ENCODE measurements around the gene HOXA9. TPM values are rescaled to one million over a fixed set of nuclear protein-coding genes. Genes with fewer than 3 reads are reported as not detected.

The HOXA9 gene
- total RNA-seq, 1 donor from 2014 or later: not detected

- intact Hi-C loops (cut with micrococcal nuclease): no loop called here
Measured at GRCh38 chr7:27145165-27145913, 20.0 kb downstream of the HOXA9 start.

DNA sequence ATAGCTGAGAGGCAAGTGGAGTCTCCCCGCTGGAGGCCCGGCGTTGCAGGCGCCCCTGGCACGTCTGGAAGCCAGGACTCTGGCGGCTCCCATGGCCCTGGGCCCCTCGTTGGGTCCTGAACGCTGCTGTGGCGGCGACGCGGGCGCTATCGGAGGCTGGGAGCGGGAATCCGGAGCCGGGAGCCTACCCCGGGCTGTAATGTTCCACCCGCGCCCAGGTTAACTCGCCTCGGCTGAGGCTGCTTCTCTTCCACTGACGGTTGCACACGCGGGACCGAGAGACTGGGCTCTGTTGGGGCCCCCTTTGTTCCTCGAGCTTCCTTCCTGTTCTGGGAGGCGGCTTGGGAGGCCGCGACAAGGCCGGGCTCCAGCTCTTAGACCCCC is 20.6 kb downstream of the HOXA9 start:
- intact Hi-C loops (cut with micrococcal nuclease): no loop called here

DNA sequence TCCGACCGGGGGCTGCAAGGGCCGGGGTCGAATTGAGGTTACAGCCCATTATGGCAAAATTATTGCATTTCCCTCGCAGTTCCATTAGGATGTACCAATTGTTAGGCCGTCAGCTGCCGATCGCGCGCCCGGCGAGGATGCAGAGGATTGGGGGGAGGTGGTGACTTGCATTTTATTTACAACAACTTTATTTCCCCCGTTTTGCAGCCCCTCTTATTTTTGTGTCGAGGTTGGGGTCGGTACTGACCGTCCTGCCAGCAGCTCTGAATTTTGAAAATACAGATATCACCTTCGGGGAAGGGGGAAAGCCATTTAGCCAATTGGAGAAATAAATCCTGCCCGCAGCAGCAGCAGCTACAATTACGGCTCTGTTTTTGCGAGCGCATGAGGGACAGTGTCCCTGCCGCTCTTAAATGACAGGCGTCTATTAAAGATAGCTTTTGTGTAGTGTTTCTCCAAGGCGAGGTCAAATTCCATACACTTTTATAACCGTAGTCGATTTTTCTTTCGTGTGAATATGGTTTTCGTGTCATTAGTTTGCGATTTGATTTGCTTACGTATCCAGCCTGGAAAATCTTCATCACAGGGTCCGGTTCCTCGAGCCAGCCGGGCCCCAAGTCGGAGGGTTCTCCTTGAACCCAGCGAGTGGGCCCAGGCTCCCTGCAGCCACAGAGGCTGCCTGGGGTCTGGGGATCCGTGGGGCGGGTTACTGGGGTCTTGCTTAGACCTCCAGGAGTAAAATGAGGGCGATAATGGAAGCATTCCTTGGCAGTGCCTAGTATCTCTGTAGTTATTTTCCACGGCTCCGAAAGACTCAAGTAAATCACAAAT is 21.2 kb downstream of the HOXA9 start:
- intact Hi-C loops (cut with micrococcal nuclease): no loop called here

- intact Hi-C loops (cut with micrococcal nuclease): no loop called here
Measured at GRCh38 chr7:27143023-27143949, 22.1 kb downstream of the HOXA9 start, which contains the start of gene HOXA5. Gene HOXA5, minus strand, starts transcription at chr7:27143681. Its CDS starts 74 bp downstream, at chr7:27143607.

DNA sequence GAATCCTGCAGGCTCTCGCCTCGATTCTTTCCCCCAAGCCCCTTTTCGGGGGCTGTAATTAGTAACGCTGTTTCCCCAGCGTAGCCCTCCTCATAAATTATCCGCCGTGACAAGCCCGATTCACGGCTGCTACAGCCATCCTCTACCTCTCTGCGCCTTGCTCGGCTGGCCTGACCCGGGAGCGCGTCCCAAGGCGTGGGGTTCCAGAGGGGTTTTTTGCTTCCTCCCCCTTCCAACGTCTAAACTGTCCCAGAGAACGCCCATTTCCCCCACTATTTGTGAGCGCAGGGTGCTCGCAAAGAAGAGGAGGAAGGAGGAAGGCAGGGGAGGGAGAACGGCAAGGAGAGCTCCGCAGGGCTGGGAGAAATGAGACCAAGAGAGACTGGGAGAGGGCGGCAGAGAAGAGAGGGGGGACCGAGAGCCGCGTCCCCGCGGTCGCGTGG is 22.7 kb downstream of the HOXA9 start:
- intact Hi-C loops (cut with micrococcal nuclease): no loop called here

DNA sequence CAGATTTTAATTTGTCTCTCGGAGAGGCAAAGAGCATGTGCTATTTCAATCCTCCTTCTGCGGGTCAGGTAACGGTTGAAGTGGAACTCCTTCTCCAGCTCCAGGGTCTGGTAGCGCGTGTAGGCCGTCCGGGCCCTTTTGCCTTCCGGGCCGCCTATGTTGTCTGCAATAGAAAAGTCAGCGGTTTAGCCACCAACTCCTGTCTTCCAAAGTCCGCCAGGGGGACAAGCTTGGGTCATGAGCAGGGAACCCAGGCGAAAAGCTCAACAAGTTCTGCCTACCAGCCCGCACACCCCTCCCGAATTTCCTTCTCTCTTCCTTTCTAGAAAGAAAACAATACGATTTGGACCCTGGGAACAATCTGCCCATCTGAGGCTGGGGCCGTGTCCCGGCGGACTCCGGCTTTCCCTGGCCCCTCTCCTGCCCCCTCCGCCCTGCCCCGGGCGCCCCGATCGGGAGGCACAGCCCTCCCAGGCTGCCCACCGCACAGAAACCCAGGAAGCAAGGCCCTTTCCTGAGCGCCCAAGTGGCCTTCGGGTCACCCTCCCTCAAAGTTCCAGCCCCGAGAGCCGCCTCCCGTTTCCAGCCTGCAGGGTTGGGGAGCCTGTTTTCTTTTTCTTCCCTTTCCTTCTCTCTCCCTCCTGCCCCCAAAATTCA is 23.3 kb downstream of the HOXA9 start:
- intact Hi-C loops (cut with micrococcal nuclease): no loop called here

DNA sequence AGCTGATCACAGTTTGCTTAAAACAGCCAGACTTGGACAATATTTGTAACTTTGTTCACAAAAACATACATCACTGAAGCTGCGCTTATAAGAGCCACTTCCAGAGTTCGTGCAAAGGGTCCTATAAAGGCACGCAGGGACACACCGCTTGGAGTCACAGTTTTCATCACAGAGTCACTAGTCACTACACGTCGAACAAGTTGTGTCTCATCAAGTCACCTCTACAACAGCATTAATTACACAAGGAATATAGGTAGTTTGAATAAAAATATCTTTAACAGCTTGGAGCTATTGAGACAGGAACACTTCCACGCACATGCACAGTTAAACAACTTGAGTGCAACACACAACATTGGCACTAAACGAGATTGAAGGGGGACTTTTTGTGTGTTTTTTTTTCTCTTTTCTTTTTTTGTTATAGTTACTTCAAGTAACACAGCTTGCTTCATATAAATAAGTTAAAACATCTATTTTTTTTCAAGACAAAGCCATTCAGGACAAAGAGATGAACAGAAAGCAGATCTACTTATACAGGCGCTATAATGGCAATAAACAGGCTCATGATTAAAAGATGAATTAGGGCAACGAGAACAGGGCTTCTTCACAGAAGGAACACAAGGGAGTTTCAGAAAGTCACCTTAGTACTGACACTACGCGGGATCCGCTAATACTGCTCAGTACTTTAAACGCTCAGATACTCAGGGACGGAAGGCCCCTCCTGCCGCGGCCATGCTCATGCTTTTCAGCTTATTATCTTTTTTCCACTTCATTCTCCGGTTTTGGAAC is 24.0 kb downstream of the HOXA9 start:
- intact Hi-C loops (cut with micrococcal nuclease): no loop called here

GRCh38 chr7:27140126-27140857 is 25.0 kb downstream of the HOXA9 start:
- intact Hi-C loops (cut with micrococcal nuclease): no loop called here

DNA sequence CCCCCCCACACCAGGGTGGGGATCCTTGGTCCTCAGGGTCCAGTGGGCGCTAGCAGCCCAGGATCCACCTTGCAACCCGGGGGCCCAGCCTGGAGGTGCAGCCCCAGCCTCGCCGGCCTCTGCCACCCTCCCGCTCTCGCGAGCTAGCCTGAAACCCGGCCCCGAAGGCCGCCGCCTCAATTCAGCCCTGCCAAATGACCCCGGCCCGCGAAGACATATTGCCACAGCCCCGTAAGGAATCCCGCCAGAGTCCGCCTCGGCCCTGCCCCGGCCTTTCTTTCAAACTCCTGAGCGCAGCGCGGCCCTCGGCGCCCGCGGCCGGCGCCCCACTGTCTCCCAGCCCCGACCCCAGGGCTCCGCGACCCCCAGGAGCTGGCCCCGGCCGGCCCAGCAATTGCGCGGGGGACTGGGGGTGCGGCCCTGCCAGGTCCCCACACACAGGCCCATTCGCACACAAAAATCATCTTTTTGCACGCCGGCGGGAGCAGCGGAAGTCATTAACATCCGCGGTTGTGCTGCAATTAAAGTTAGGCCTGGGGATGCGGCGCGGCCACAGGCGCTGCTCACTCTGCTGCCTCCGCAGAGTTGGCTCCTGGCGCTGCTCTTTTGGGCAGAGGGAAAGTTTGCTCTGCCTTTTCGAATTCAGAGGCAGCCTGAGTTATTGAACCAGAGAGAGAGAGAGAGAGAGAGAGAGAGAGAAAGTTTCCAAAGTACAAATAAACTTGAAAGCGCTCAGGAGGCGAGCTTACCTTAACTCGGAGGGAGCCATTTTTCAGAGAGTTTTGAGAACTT is 25.8 kb downstream of the HOXA9 start:
- intact Hi-C loops (cut with micrococcal nuclease): no loop called here

GRCh38 chr7:27138985-27139333 is 26.4 kb downstream of the HOXA9 start:
- intact Hi-C loops (cut with micrococcal nuclease): no loop called here

- intact Hi-C loops (cut with micrococcal nuclease): no loop called here
Measured at GRCh38 chr7:27138472-27138871, 26.9 kb downstream of the HOXA9 start.

GRCh38 chr7:27137640-27138315 is 27.6 kb downstream of the HOXA9 start:
- intact Hi-C loops (cut with micrococcal nuclease): no loop called here

GRCh38 chr7:27134392-27134791 is 30.9 kb downstream of the HOXA9 start:
- intact Hi-C loops (cut with micrococcal nuclease): loop anchor here (2.0 to 5.0 kb wide), 4 partner anchors 16 to 932 kb away; partner anchors contain the start of genes CBX3, HNRNPA2B1 and SKAP2

DNA sequence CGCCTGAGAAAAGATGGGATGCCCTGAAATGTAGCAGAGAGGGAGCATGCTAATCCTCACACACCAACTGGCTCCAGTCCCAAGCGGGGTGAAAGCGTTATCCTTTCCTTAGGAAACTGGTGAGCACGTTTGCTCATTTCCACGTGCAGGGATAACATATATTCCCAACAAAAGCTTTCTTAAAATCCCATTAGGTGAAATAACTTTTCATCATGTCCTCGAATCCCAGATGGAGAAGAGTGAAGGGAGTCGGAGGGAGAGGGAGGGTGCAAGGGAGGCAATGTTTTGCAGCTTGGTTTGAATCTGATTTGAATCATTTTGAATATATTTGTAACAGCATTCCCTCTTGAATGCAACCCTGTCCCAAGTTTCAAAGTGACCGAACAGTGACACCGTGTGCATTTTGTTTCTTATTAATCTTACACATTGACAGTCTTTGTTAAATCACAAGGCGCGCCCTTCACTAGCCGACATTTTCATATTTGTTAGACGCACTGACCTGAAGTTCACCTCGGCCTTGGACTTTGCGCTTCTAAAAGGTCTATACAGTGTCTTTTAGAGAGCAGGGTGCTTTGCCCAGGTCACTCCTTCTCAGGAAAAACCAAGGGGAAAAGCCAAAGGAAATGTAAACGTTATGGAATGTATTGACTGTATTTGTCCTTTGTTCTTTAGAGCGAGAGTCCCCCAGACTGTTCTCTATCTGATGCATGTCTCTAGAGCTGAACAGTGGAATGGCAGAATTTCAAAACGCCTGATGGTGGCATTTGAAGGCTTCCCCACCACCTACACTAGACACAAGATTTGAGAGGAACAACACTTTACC is 31.7 kb downstream of the HOXA9 start:
- intact Hi-C loops (cut with micrococcal nuclease): loop anchor here (2.0 to 5.0 kb wide), 4 partner anchors 17 to 931 kb away; partner anchors contain the start of genes CBX3, HNRNPA2B1 and SKAP2

DNA sequence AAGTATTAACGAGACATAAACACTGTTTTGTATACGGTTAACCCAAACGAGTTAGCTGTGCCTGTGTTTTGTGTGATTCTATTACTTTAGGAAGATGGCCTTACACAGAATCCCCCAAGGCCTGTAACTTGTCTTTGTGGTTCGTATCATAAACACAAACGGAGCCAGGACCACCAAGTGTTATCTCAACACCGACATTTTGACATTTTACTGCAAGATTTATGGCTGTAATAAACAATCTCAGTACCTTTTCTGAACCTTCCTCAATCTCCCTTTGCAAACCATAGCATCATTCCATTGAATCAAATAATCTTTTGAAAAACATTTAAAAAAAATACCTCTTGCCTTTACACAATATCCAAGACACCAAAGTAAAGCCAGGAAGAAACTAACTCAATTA is 32.4 kb downstream of the HOXA9 start:
- intact Hi-C loops (cut with micrococcal nuclease): loop anchor here (5.0 kb wide), 3 partner anchors 271 to 931 kb away; partner anchors contain the start of genes CBX3, HNRNPA2B1 and SKAP2

DNA sequence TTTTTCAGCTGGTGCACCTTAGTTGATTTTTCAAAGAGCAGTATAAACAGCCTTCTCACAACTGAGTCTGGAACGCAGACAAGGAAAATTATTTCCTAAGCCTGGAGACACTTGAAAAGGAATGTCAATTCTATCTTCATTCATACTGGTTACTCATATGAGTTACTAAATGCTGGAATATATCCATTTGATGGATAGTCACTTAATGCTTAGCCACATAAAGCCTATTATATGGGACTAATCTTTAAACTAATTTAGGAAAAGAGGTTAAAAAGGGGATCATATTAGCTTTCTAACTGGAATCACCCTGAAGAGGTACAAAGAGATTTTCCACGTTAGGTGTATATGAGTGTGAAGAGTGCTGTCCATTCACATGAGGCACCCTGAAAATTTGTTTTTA is 33.1 kb downstream of the HOXA9 start:
- intact Hi-C loops (cut with micrococcal nuclease): loop anchor here (5.0 kb wide), 3 partner anchors 270 to 930 kb away; partner anchors contain the start of genes CBX3, HNRNPA2B1 and SKAP2

DNA sequence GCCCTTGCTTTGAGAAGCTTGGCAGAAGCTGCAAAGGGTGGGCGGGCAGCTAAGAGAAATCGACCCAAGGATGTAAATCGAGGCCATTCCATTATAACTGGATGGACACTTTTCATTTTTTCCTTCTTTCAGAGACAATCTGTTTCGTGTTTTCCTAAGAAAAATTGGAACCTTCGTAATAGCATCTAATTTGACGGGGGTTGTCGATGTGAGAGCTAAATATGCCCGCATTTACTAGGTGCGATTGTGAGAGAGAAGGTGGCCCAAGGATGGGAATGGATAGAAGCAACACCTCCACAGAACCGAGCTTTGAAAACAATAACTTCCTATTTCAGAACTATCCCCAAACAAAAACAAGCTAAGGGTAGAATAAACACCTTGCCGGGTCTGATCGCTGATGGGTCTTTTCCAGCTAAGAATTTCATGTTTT is 33.9 kb downstream of the HOXA9 start:
- intact Hi-C loops (cut with micrococcal nuclease): loop anchor here (5.0 kb wide), 3 partner anchors 269 to 929 kb away; partner anchors contain the start of genes CBX3, HNRNPA2B1 and SKAP2

Data from T-helper 1 cell treated with Interleukin-12 subunit alpha and Interleukin-12 subunit beta and Interleukin-4 antibody, amounts not matched to agents 30 ng/mL and 1 ng/mL, for 36 hours (primary cell).